Keratinocyte (primary cell): ENCODE data around the gene MYH15. TPM values are rescaled to one million over a fixed set of nuclear protein-coding genes. Genes with fewer than 3 reads are reported as not detected.

Experiments
- DNase-seq: peaks from one replicate; pipeline ENCODE4 v3.0.0-alpha.2; 2011; ENCODE audit warnings: low read depth, missing footprints, low spot score
- FAIRE-seq: peaks from 2 replicates; lab custom pipeline; 2011; peaks lifted over from hg19 to GRCh38; lab: Jason Lieb, UNC
- H2AFZ ChIP-seq: 2 replicates; pipeline ENCODE4 v1.6.0; 2012; ENCODE audit warnings: low read length, control low read depth, inconsistent platforms; ENCODE audit not compliant: control insufficient read depth
- H3K27ac ChIP-seq: 2 replicates; pipeline ENCODE4 v1.5.1; 2011; ENCODE audit warnings: low read length; ENCODE audit not compliant: control insufficient read depth, insufficient read depth
- H3K27me3 ChIP-seq: 3 replicates; pipeline ENCODE4 v1.6.0; 2011; ENCODE audit warnings: low read length; ENCODE audit not compliant: control insufficient read depth, insufficient read depth; ENCODE audit errors: extremely low read depth
- H3K36me3 ChIP-seq, 2 experiments: 2 replicates in 1 of 2; 3 replicates in 1 of 2; pipeline ENCODE4 v1.5.1; 2011; ENCODE audit warnings: low read length in 2 of 2, mild to moderate bottlenecking in 1 of 2; ENCODE audit not compliant: control insufficient read depth in 2 of 2, insufficient read depth in 2 of 2; ENCODE audit errors: extremely low read depth in 1 of 2
- H3K4me1 ChIP-seq: 3 replicates; pipeline ENCODE4 v1.5.1; 2011; ENCODE audit warnings: low read length; ENCODE audit not compliant: control insufficient read depth, insufficient read depth; ENCODE audit errors: extremely low read depth
- H3K4me2 ChIP-seq: 3 replicates; pipeline ENCODE4 v1.6.0; 2011; ENCODE audit warnings: low read depth, low read length; ENCODE audit not compliant: control insufficient read depth, insufficient read depth; ENCODE audit errors: extremely low read depth
- H3K4me3 ChIP-seq, 3 experiments: fragments of 200-600 bp in 1 of 3; sonication (generic) in 1 of 3; 2 replicates in 2 of 3; 3 replicates in 1 of 3; pipeline ENCODE4 v1.5.1; 2011 to 2016; ENCODE audit warnings: low read length in 3 of 3, mild to moderate bottlenecking in 3 of 3, control low read depth in 2 of 3, inconsistent platforms in 1 of 3, low read depth in 1 of 3, mixed read lengths in 1 of 3, mixed run types in 1 of 3, moderate library complexity in 1 of 3; ENCODE audit not compliant: control insufficient read depth in 2 of 3, insufficient read depth in 2 of 3; ENCODE audit errors: extremely low read depth in 1 of 3
- H3K79me2 ChIP-seq: 2 replicates; pipeline ENCODE4 v1.6.0; 2012; ENCODE audit warnings: low read length; ENCODE audit not compliant: control insufficient read depth, insufficient read depth
- H3K9ac ChIP-seq: 3 replicates; pipeline ENCODE4 v1.6.0; 2011; ENCODE audit warnings: low read length; ENCODE audit not compliant: control insufficient read depth, insufficient read depth; ENCODE audit errors: extremely low read depth
- H3K9me1 ChIP-seq: 3 replicates; pipeline ENCODE4 v1.6.0; 2011; ENCODE audit warnings: low read length; ENCODE audit not compliant: control insufficient read depth, insufficient read depth; ENCODE audit errors: extremely low read depth
- H3K9me3 ChIP-seq: 2 replicates; pipeline ENCODE4 v1.5.1; 2012; ENCODE audit warnings: low read depth, low read length; ENCODE audit not compliant: control insufficient read depth
- H4K20me1 ChIP-seq: 3 replicates; pipeline ENCODE4 v1.6.0; 2011; ENCODE audit warnings: low read length; ENCODE audit not compliant: control insufficient read depth, insufficient read depth; ENCODE audit errors: extremely low read depth
- EZH2 ChIP-seq: IDR thresholded peaks from one replicate; pipeline ENCODE4 v1.6.1; 2012; ENCODE audit warnings: inconsistent platforms, mild to moderate bottlenecking, low read length, moderate library complexity
- dilution Hi-C: fragments of 300-500 bp; cut with MboI; formaldehyde crosslinking; loops from one replicate; pipeline ENCODE4 v1.7.0; 2020; ENCODE audit warnings: low sequenced_read_pairs; ENCODE audit not compliant: extremely low pct_ligation_motif_present
- polyA plus RNA-seq, 5 experiments: library from polyadenylated mRNA; depleted of rRNA in 3 of 5; stranded (reverse) in 3 of 5; stranded (forward) in 1 of 5; unstranded in 1 of 5; fragments of >200 nt; gene quantifications; 1 replicate in 1 of 5; 2 replicates in 3 of 5; 3 replicates in 1 of 5; pipeline versions ENCODE4 v1.2.1 to v1.2.3, GENCODE V29; 2011 to 2012; ENCODE audit warnings: missing spikeins in 2 of 5, low read depth in 1 of 5, low replicate concordance in 1 of 5
- TF ChIP-seq, protein P1 (sequence below), 3 experiments: IDR thresholded peaks in 1 of 3; conservative IDR thresholded peaks in 1 of 3; optimal IDR thresholded peaks in 1 of 3; 2 replicates in 2 of 3; 3 replicates in 1 of 3; pipeline versions ENCODE3 to v1.5.1; 2011; ENCODE audit warnings: low read length in 3 of 3, mild to moderate bottlenecking in 3 of 3, moderate library complexity in 2 of 3, control low read depth in 1 of 3, inconsistent platforms in 1 of 3; ENCODE audit not compliant: insufficient read depth in 2 of 3; ENCODE audit errors: extremely low read depth in 1 of 3

The MYH15 gene
- polyA plus RNA-seq, 1 donor (not counting 4 experiments of a cell fraction or from before 2014, with no cell fraction given) = 0.87 TPM

DNA sequence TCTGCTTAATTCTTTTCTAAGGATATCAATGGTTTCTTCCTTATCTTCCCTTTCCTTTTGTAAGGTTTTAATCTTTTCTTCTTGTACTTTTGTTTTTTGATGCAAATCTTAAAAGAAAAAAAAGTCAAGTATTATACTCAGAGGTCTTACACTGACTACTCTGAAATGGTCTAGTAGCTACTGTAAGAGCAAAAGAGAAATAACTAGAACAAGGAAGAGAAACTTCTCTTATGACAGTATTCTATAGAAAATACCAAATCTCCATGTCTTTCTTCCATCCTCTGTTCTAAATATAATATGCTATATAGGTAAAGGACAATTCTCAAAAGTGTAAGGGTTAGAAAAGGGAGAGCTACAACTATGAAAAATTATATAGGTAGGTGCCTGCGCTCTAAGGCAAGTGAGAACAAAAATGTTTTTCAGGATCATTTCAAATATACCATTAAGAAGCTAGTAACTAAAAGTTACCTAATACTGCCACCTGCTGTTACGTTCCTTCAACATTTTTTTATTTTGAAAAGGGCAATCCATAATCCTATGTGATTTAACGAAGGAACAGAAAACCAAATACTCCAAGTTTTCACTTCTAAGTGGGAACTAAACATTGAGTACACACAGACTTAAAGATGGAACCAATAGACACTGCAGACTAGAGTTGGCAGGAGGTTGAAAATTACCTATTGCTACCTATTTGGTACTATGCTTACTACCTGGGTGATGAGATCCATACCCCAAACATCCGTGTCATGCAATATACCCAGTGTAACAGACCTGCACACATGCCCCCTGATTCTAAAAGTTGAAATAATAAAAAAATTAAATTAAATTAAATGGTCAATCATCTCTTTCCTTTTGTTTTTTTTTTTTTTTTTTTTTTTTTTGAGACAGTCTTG, 42.1 kb upstream of the MYH15 start:
- TF ChIP-seq EZH2 = no peak
- TF ChIP-seq, protein P1, sequence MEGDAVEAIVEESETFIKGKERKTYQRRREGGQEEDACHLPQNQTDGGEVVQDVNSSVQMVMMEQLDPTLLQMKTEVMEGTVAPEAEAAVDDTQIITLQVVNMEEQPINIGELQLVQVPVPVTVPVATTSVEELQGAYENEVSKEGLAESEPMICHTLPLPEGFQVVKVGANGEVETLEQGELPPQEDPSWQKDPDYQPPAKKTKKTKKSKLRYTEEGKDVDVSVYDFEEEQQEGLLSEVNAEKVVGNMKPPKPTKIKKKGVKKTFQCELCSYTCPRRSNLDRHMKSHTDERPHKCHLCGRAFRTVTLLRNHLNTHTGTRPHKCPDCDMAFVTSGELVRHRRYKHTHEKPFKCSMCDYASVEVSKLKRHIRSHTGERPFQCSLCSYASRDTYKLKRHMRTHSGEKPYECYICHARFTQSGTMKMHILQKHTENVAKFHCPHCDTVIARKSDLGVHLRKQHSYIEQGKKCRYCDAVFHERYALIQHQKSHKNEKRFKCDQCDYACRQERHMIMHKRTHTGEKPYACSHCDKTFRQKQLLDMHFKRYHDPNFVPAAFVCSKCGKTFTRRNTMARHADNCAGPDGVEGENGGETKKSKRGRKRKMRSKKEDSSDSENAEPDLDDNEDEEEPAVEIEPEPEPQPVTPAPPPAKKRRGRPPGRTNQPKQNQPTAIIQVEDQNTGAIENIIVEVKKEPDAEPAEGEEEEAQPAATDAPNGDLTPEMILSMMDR (optimal IDR thresholded peaks at IDR 0.05 in 1 of 3, IDR thresholded peaks at IDR 0.05 in 1 of 3, conservative IDR thresholded peaks at IDR 0.05 in 1 of 3; ENCODE audit: extremely low read depth in 1 of 3, insufficient read depth in 2 of 3, low read length in 3 of 3) = peak in 1 of 3 experiments; percentile 38
- FAIRE-seq (no peak), DNase-seq (no peak)
- peak overlapping the region; percentile 54 for H2AFZ ChIP-seq
- no peak overlapping the region for H3K4me2 ChIP-seq
- no peaks in the 10 kb centered on the region for H3K9me3 ChIP-seq
- no peaks in the 10 kb centered on the region for H3K9me1 ChIP-seq
- H3K4me3 ChIP-seq = no peak overlapping the region
- H3K36me3 ChIP-seq = peaks cover 0 to 1% of the 10 kb centered on the region in 2 experiments
- H3K79me2 ChIP-seq = no peaks in the 10 kb centered on the region
- no peaks in the 10 kb centered on the region for H3K4me1 ChIP-seq
- no peak overlapping the region for H3K27ac ChIP-seq
- H4K20me1 ChIP-seq = no peaks in the 10 kb centered on the region
- no peaks in the 10 kb centered on the region for H3K27me3 ChIP-seq
- dilution Hi-C loops = no loop called here
- H3K9ac ChIP-seq = no peak overlapping the region

DNA sequence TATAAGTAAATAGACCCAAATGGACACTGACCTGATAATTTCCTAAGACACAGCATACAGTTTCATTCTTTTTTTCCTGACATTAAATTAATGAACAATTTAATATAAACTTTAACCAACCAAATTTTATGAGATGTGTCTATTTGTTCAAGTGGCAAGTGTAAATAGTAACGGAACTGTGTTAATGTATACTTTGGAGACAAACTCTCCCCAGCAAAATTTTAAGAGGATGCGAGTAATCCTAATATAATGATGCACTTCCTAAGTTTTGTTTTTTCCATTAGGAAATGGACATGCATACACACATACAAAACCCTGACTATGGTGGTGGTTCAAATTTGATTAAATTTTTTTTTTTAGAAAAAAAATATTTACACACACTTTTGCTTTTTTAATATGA, 38.5 kb upstream of the MYH15 start:
- Histone ChIP-seq H3K36me3 (peaks cover 1 to 5% of the 10 kb centered on the region in 2 experiments), H3K27me3 (no peaks in the 10 kb centered on the region), H3K4me1 (no peaks in the 10 kb centered on the region), H3K4me3 (no peak overlapping the region), H3K9me1 (no peaks in the 10 kb centered on the region), H3K27ac (no peak overlapping the region), H3K9me3 (no peaks in the 10 kb centered on the region), H3K79me2 (no peaks in the 10 kb centered on the region), H2AFZ (no peak overlapping the region), H4K20me1 (no peaks in the 10 kb centered on the region), H3K9ac (no peak overlapping the region), H3K4me2 (no peak overlapping the region)
- FAIRE-seq (no peak), DNase-seq (no peak)
- dilution Hi-C loops = no loop called here
- TF ChIP-seq EZH2 = no peak
- TF ChIP-seq, protein P1 (optimal IDR thresholded peaks at IDR 0.05 in 1 of 3, IDR thresholded peaks at IDR 0.05 in 1 of 3, conservative IDR thresholded peaks at IDR 0.05 in 1 of 3; ENCODE audit: extremely low read depth in 1 of 3, insufficient read depth in 2 of 3, low read length in 3 of 3) = no peak
